Skeletal muscle tissue (tissue), 4 donors: ENCODE data around the gene EGR4. TPM values are rescaled to one million over a fixed set of nuclear protein-coding genes. Genes with fewer than 3 reads are reported as not detected.
"Not testable (repeated sequence)": the region's sequence is repeated elsewhere in the genome, so short reads cannot be mapped to it uniquely, and the experiment has no call there.

Source experiments
- H3K27ac ChIP-seq: one replicate; pipeline ENCODE4 v1.7.0; 2013; ENCODE audit warnings: mild to moderate bottlenecking, low read depth, low read length, inconsistent platforms
- H3K27me3 ChIP-seq, 3 donors: one replicate each; pipeline ENCODE4 v1.7.0; 2013; ENCODE audit warnings: low read length in 3 of 3; ENCODE audit not compliant: control insufficient read depth in 3 of 3, insufficient read depth in 3 of 3
- H3K36me3 ChIP-seq, 3 donors: one replicate each; pipeline ENCODE4 v1.7.0; 2013; ENCODE audit warnings: low read length in 3 of 3; ENCODE audit not compliant: control insufficient read depth in 3 of 3, insufficient read depth in 3 of 3
- H3K4me1 ChIP-seq, 3 donors: one replicate each; pipeline ENCODE4 v1.7.0; 2013; ENCODE audit warnings: low read length in 3 of 3, mild to moderate bottlenecking in 3 of 3; ENCODE audit not compliant: control insufficient read depth in 3 of 3, insufficient read depth in 3 of 3
- H3K4me3 ChIP-seq, 3 donors: one replicate each; pipeline ENCODE4 v1.7.0; 2013; ENCODE audit warnings: low read length in 3 of 3
- H3K9ac ChIP-seq, 3 donors: one replicate each; pipeline ENCODE4 v1.7.0; 2013; ENCODE audit warnings: low read length in 3 of 3, mild to moderate bottlenecking in 3 of 3, moderate library complexity in 2 of 3, low read depth in 1 of 3
- H3K9me3 ChIP-seq, 3 donors: one replicate each; pipeline ENCODE4 v1.7.0; 2013; ENCODE audit warnings: low read length in 3 of 3; ENCODE audit not compliant: control insufficient read depth in 3 of 3
- total RNA-seq: library from RNA; depleted of rRNA; stranded (reverse); fragments of >200 nt; gene quantifications from one replicate; pipeline ENCODE4 v1.2.3, GENCODE V29; 2014
- donor health status: Osteomylitis.

The EGR4 gene
- total RNA-seq, 1 donor from 2014 or later: not detected

DNA sequence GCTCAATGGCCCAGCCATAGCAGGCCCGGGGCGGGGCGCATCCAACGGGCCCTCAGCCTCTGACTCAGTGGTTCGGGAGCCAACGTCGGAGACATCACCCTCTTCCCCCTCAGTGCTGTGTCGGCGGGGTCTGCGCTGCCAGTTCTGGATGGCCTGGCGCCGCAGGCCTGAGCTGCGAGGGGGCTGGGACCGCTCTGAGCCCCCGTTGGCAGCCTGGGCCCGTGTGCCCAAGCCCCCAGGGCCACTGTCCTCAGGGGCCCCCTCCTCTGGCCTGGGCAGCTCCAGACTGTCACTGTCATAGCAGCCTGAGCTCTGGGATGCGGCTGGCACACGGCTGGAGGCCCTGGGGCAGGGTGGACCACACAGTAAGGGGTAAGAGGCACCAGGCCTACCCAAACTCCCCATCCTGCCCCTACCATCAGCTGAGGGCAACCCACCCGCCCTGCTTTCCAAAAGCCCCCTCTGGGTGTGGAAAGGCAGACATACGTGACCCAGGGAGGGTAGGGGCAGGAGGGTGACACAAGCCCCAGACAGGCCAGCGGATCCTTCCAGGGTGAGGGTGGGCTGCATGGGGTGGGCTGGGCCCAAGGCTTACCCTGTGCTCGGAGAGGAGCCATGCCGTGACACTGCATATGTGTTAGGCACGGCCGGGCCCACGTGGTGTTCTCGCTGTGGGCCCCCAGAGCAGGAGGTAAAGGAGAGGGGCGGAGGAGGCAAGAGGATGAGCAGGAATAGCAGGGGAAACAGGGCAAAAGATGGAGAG lies 27.9 kb downstream of the EGR4 start:
- peaks cover 37 to 50% (median 39%) of the 10 kb centered on the region in 3 donors for H3K27me3 ChIP-seq

DNA sequence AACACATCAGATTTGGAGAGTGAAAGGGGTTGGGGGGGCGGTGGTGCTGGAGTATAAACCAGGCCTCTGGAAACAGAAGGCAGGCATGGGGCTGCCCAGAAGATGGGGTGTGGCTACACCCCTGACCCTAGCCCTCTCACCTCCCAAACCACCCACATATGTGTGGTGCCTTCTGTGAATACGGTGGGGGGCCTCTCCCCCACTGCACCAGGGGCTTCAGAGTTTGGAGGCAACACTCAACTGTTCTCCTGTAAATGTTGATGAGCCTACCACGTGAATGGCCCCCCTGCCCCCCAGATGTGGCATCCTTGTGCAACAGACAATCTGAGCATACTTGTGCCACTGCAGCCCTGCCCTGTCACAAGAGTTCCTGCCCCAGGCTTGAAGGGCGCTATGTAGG lies 28.6 kb downstream of the EGR4 start:
- peaks cover 0 to 9% (median 4%) of the 10 kb centered on the region in 3 donors for H3K4me1 ChIP-seq
- H3K36me3 ChIP-seq: no peaks in the 10 kb centered on the region
- H3K27me3 ChIP-seq: peaks cover 31 to 45% (median 34%) of the 10 kb centered on the region in 3 donors
- H3K9me3 ChIP-seq: no peaks in the 10 kb centered on the region
- no peak overlapping the region for H3K9ac ChIP-seq
- H3K4me3 ChIP-seq: no peak overlapping the region
- H3K27ac ChIP-seq: no peak overlapping the region

More for the DNA sequence above, 27.9 kb downstream of the EGR4 start:
- H3K9me3 ChIP-seq: no peaks in the 10 kb centered on the region
- no peak overlapping the region for H3K27ac ChIP-seq
- no peak overlapping the region for H3K9ac ChIP-seq
- H3K36me3 ChIP-seq: no peaks in the 10 kb centered on the region
- H3K4me3 ChIP-seq: no peak overlapping the region
- peaks cover 0 to 9% (median 4%) of the 10 kb centered on the region in 3 donors for H3K4me1 ChIP-seq

- Histone ChIP-seq H3K9me3 (no peaks in the 10 kb centered on the region), H3K4me3 (no peak overlapping the region), H3K27me3 (peaks cover 28 to 40% (median 29%) of the 10 kb centered on the region in 3 donors), H3K9ac (no peak overlapping the region), H3K27ac (no peak overlapping the region), H3K36me3 (no peaks in the 10 kb centered on the region), H3K4me1 (peaks cover 0 to 9% (median 4%) of the 10 kb centered on the region in 3 donors)
These were observed 29.1 kb downstream of the EGR4 start for GRCh38 chr2:73264332-73264606.

- no peak overlapping the region for H3K4me3 ChIP-seq
- no peak overlapping the region for H3K27ac ChIP-seq
- H3K27me3 ChIP-seq: peaks cover 25 to 34% (median 27%) of the 10 kb centered on the region in 3 donors
- H3K4me1 ChIP-seq: peaks cover 0 to 5% (median 3%) of the 10 kb centered on the region in 3 donors
- no peak overlapping the region for H3K9ac ChIP-seq
- no peaks in the 10 kb centered on the region for H3K9me3 ChIP-seq
- no peaks in the 10 kb centered on the region for H3K36me3 ChIP-seq
These were observed 29.6 kb downstream of the EGR4 start for GRCh38 chr2:73263540-73264331.

DNA sequence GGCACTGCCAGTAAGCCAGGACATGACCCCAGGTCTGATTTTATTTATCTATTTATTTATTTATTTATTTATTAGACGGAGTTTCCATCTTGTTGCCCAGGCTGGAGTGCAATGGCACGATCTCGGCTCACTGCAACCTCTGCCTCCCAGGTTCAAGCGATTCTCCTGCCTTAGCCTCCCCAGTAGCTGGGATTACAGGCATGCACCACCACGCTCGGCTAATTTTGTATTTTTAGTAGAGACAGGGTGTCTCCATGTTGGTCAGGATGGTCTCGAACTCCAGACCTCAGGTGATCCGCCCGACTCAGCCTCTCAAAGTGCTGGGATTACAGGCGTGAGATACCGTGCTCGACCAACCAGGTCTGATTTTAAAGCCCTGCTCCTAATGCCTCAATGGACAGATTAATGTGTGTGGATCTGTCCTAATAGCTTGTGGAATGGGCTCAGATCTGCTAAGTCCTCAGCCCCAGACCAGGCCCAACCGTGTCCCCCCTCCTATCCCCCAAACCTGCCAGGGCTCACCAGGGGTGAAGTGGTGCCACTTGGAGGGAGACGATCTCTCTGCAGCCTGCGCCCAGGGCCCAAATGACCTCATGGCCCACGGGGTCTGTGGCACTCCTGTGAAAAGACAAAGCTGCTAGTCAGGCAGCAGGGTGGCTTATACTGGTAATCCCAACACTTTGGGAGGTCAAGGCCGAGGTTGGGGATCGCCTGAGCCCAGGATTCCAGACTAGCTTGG lies 30.5 kb downstream of the EGR4 start:
- peaks cover 16 to 26% (median 18%) of the 10 kb centered on the region in 3 donors for H3K27me3 ChIP-seq
- H3K9me3 ChIP-seq, H3K4me1 ChIP-seq: not testable (repeated sequence)

DNA sequence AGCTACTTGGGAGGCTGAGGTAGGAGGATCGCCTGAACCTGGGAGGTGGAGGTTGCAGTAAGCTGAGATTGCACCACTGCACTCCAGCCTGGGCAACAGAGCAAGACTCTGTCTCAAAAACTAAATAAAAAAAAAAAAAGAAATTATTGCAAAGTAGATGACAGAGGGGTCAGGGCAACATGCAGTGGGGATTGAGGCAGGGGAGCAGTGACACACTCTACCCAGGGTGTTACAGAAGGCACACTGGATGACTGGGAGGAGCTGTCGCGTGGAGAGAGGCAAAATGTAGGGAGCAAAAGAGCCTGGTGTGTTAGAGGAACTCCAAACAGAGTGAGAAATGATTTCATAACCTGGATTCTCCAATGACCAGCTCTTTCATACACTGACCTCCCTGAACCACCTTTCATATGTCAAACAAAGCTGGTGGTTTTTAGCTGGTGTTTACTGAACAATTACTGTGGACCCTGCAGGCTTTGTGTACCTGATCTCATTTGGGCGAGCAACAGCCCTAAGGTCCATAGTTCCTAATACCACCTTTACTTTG lies 31.2 kb downstream of the EGR4 start:
- Histone ChIP-seq H3K9ac (no peak overlapping the region), H3K27ac (no peak overlapping the region), H3K36me3 (no peaks in the 10 kb centered on the region), H3K27me3 (peaks cover 11 to 21% (median 13%) of the 10 kb centered on the region in 3 donors), H3K4me3 (no peak overlapping the region), H3K9me3 (no peaks in the 10 kb centered on the region), H3K4me1 (no peaks in the 10 kb centered on the region)

More for the DNA sequence above, 30.5 kb downstream of the EGR4 start:
- not testable (repeated sequence) for H3K36me3 ChIP-seq, H3K27ac ChIP-seq, H3K9ac ChIP-seq, H3K4me3 ChIP-seq

DNA sequence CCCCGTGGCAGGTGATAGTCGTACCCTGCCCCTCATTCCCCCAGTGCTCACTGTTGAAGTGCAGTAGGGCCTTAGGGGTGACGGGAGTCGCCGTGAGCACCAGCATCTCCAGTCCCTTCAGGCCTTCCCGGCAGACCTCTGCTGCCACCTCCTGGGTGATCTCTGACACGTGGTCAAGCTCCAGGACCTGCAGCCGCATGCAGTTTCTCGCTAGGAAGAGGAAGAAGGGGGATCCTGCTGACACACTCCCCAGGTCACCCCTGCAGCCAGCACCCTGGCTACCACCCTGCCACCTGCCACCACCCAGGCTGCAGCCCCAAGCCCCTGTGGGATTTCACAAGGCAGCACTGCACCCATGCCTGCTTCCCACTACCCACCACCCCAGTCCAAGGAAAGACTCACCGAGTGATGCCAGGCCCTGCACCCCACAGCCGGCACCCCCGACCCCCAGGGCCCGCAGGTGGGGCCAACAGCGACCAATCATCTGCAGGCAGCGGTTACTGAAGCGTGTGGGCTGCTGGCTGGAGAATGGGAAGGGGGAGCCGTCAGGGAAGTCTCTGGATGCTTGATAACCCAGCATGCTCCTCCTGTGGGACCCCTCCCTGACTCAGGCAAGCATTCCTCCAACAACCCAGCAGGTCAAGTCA lies 32.9 kb downstream of the EGR4 start:
- Histone ChIP-seq H3K4me3 (no peak overlapping the region), H3K4me1 (no peaks in the 10 kb centered on the region), H3K9me3 (no peaks in the 10 kb centered on the region), H3K36me3 (no peaks in the 10 kb centered on the region), H3K27me3 (peaks cover 0 to 6% (median 0%) of the 10 kb centered on the region in 3 donors), H3K9ac (no peak overlapping the region), H3K27ac (no peak overlapping the region)

DNA sequence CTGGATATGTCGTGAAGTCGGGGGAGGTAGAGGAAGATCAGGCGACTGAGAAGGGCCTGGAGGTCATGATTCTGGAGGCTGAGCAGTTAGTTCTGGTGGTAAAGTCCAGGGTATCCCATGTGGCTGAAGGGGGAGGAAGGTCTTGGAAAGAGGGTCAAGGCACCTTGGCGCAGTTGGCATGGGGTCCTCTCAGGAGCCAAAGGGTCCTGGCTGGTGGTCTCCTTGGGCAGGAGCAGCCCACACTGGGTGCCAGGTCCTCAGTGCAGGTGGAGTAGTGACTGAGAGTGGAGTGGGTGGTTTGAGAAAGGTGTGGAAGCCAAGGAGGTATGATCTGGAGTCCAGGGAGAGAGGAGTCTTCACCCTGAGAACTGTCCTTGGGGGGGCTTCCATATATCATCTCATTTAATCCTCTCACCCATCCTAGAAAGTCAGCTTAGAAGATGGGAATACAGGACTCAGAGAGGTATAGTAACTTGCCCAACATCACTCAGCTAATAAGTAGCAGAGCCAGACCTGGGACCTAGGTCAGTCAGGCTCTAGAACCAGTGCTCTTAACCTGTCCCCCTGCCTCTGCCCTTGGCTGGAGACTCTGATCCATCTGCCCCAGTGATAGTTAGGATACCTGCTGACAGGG lies 33.5 kb downstream of the EGR4 start:
- Histone ChIP-seq H3K9ac (no peak overlapping the region), H3K36me3 (peaks cover 1 to 4% (median 3%) of the 10 kb centered on the region in 3 donors), H3K27me3 (peaks cover 0 to 6% (median 0%) of the 10 kb centered on the region in 3 donors), H3K4me1 (no peaks in the 10 kb centered on the region), H3K9me3 (no peaks in the 10 kb centered on the region), H3K27ac (no peak overlapping the region), H3K4me3 (no peak overlapping the region)

GRCh38 chr2:73259276-73259675 lies 34.1 kb downstream of the EGR4 start:
- no peak overlapping the region for H3K27ac ChIP-seq
- no peak overlapping the region for H3K4me3 ChIP-seq
- H3K27me3 ChIP-seq: peaks cover 0 to 6% (median 0%) of the 10 kb centered on the region in 3 donors
- no peak overlapping the region for H3K9ac ChIP-seq
- no peaks in the 10 kb centered on the region for H3K9me3 ChIP-seq
- no peaks in the 10 kb centered on the region for H3K4me1 ChIP-seq
- peaks cover 7 to 9% (median 7%) of the 10 kb centered on the region in 3 donors for H3K36me3 ChIP-seq
